Measurements from ENCODE around the gene FMNL1. TPM values are rescaled to one million over a fixed set of nuclear protein-coding genes. Genes with fewer than 3 reads are reported as not detected.

The FMNL1 gene
- total RNA-seq, 6 experiments from 2014 or later = 1.6 to 8.0 (median 6.0) TPM

- DNase-seq = no peak
- Mint-ChIP-seq H3K9me3 (no peaks in the 10 kb centered on the region), H3K27me3 (ENCODE audit: insufficient read depth) (no peaks in the 10 kb centered on the region)
Measured at GRCh38 chr17:45177563-45177962, 44.1 kb upstream of the FMNL1 start.

GRCh38 chr17:45184144-45184543 lies 37.5 kb upstream of the FMNL1 start:
- Mint-ChIP-seq H3K9me3 (no peaks in the 10 kb centered on the region), H3K4me1 (ENCODE audit: low read depth) (no peaks in the 10 kb centered on the region), H3K4me3 (no peak overlapping the region), H3K36me3 (ENCODE audit: low read depth) (no peaks in the 10 kb centered on the region), H3K27ac (no peak overlapping the region), H3K27me3 (ENCODE audit: insufficient read depth) (peaks cover 2% of the 10 kb centered on the region; the same call in 1 of the 2 replicates)
- TF ChIP-seq, protein P1, sequence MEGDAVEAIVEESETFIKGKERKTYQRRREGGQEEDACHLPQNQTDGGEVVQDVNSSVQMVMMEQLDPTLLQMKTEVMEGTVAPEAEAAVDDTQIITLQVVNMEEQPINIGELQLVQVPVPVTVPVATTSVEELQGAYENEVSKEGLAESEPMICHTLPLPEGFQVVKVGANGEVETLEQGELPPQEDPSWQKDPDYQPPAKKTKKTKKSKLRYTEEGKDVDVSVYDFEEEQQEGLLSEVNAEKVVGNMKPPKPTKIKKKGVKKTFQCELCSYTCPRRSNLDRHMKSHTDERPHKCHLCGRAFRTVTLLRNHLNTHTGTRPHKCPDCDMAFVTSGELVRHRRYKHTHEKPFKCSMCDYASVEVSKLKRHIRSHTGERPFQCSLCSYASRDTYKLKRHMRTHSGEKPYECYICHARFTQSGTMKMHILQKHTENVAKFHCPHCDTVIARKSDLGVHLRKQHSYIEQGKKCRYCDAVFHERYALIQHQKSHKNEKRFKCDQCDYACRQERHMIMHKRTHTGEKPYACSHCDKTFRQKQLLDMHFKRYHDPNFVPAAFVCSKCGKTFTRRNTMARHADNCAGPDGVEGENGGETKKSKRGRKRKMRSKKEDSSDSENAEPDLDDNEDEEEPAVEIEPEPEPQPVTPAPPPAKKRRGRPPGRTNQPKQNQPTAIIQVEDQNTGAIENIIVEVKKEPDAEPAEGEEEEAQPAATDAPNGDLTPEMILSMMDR (IDR thresholded peaks at IDR 0.05) = no peak
- DNase-seq = no peak

More at GRCh38 chr17:45177563-45177962, 44.1 kb upstream of the FMNL1 start:
- TF ChIP-seq, protein P1 (IDR thresholded peaks at IDR 0.05) = no peak
- Mint-ChIP-seq H3K4me3 (no peak overlapping the region), H3K36me3 (ENCODE audit: low read depth) (no peaks in the 10 kb centered on the region), H3K27ac (no peak overlapping the region), H3K4me1 (ENCODE audit: low read depth) (peaks cover 19% of the 10 kb centered on the region)

- no peaks in the 10 kb centered on the region for H3K9me3 Mint-ChIP-seq
- TF ChIP-seq, protein P1 (IDR thresholded peaks at IDR 0.05) = no peak
- no peak for DNase-seq
- peaks cover 2% of the 10 kb centered on the region for H3K27me3 Mint-ChIP-seq (ENCODE audit: insufficient read depth)
- H3K36me3 Mint-ChIP-seq (ENCODE audit: low read depth) = no peaks in the 10 kb centered on the region
- no peak overlapping the region for H3K27ac Mint-ChIP-seq
- no peak overlapping the region for H3K4me3 Mint-ChIP-seq
- no peaks in the 10 kb centered on the region for H3K4me1 Mint-ChIP-seq (ENCODE audit: low read depth)
Measured at GRCh38 chr17:45186801-45187354, 34.8 kb upstream of the FMNL1 start.

GRCh38 chr17:45189009-45189408 lies 32.7 kb upstream of the FMNL1 start:
- TF ChIP-seq, protein P1 (IDR thresholded peaks at IDR 0.05) = no peak
- H3K4me1 Mint-ChIP-seq (ENCODE audit: low read depth) = no peaks in the 10 kb centered on the region

DNA sequence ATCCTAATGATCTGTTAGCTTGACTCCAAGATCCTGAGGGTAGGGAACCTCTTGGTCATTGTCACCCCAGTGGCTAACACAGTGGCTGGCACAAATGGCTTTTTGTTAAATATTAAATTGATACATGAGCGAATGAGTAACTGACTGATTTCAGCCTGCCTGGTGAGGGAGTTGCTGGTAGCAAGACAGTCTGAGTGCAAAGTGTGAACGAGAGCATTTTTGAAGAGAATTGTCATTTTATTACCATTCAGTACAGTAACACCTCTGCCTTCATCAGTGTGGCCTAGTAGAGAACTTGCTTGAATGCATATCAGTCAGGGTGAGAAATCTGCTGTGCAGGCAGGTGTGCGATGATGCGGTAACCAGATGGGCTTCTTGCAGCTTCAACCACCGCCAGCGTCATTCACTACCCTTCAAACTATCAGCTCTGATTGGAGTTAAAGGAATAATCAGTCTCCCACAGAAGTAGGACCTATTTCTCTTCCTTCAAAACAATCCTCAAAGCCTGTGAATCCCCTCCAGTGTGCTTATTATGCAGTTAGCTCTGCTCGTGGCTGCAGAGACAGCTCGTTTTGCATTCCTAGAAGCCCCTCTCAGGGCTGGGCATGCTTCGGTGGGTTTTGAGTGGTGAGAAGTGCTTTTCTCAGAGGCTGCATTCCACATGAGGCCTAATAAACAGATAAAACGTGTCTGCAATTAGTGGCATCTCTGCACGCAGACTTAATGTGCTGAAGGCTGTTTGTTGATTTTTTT lies 31.0 kb upstream of the FMNL1 start:
- H3K36me3 Mint-ChIP-seq (ENCODE audit: low read depth) = no peaks in the 10 kb centered on the region
- H3K9me3 Mint-ChIP-seq = no peaks in the 10 kb centered on the region

More at GRCh38 chr17:45189009-45189408, 32.7 kb upstream of the FMNL1 start:
- no peak for DNase-seq
- Mint-ChIP-seq H3K27ac (no peak overlapping the region), H3K27me3 (ENCODE audit: insufficient read depth) (peaks cover 2% of the 10 kb centered on the region), H3K4me3 (no peak overlapping the region), H3K9me3 (no peaks in the 10 kb centered on the region), H3K36me3 (ENCODE audit: low read depth) (no peaks in the 10 kb centered on the region)

More for the DNA sequence above, 31.0 kb upstream of the FMNL1 start:
- Mint-ChIP-seq H3K27ac (no peak overlapping the region), H3K4me3 (no peak overlapping the region), H3K27me3 (ENCODE audit: insufficient read depth) (peaks cover 2% of the 10 kb centered on the region), H3K4me1 (ENCODE audit: low read depth) (no peaks in the 10 kb centered on the region)
- TF ChIP-seq, protein P1 (IDR thresholded peaks at IDR 0.05) = no peak
- DNase-seq = no peak

All from HFFc6 (cell line).